Gastroesophageal sphincter (tissue), 3 donors: ENCODE results near the gene RGS17.

Experiments used
- CTCF ChIP-seq, 4 experiments: fragments of 200-600 bp in 2 of 4; fragments of 450-650 bp in 2 of 4; sonication (generic) in 1 of 4; IDR thresholded peaks; one replicate each; pipeline ENCODE4 v1.5.1; 2017 to 2019; ENCODE audit warnings: antibody characterized with exemption in 4 of 4, mild to moderate bottlenecking in 2 of 4, moderate library complexity in 2 of 4
- EP300 ChIP-seq: sonication (generic); formaldehyde crosslinking; IDR thresholded peaks from one replicate; pipeline ENCODE4 v1.6.1; 2017; ENCODE audit warnings: antibody characterized with exemption, mild to moderate bottlenecking
- POLR2A ChIP-seq, 2 donors: fragments of 450-650 bp; IDR thresholded peaks; one replicate each; pipeline ENCODE4 v1.6.1; 2017; ENCODE audit warnings: antibody characterized with exemption in 2 of 2, mild to moderate bottlenecking in 2 of 2, moderate library complexity in 1 of 2
- POLR2AphosphoS5 ChIP-seq: sonication (generic); formaldehyde crosslinking; IDR thresholded peaks from one replicate; pipeline ENCODE4 v1.6.1; 2017; ENCODE audit warnings: antibody characterized with exemption

- TF ChIP-seq CTCF (IDR thresholded peaks at IDR 0.05) (no peak), POLR2AphosphoS5 (no peak), POLR2A (IDR thresholded peaks at IDR 0.05) (no peak), EP300 (no peak)
These were observed 29.1 kb upstream of the RGS17 start for GRCh38 chr6:153160221-153160620.
